DND-41 (cell line): ENCODE measurements around the gene PTPRN2.

Source experiments
- ATAC-seq: fragments of 200-7000 bp; cut with Tn5 transposase; 3 replicates; pipeline ENCODE4 v1.9.1; 2021; ENCODE audit warnings: low read depth; ENCODE audit not compliant: insufficient read depth
- DNase-seq: peaks from one replicate; pipeline ENCODE4 v3.0.0-alpha.2; 2020
- H2AFZ ChIP-seq: 2 replicates; pipeline ENCODE4 v1.6.0; 2012; ENCODE audit warnings: low read depth, low read length
- H3K27ac ChIP-seq: 2 replicates; pipeline ENCODE4 v1.5.1; 2012; ENCODE audit warnings: low read length, inconsistent platforms
- H3K27me3 ChIP-seq: fragments of 200-600 bp; sonication (generic); 2 replicates; pipeline ENCODE4 v1.6.0; 2012; ENCODE audit warnings: low read length, mild to moderate bottlenecking, inconsistent platforms; ENCODE audit not compliant: insufficient read depth, poor library complexity
- H3K36me3 ChIP-seq: 2 replicates; pipeline ENCODE4 v1.5.1; 2012; ENCODE audit warnings: low read length, inconsistent platforms; ENCODE audit not compliant: insufficient read depth
- H3K4me1 ChIP-seq: 2 replicates; pipeline ENCODE4 v1.5.1; 2012; ENCODE audit warnings: mild to moderate bottlenecking, low read length; ENCODE audit not compliant: insufficient read depth
- H3K4me2 ChIP-seq: 2 replicates; pipeline ENCODE4 v1.6.0; 2012; ENCODE audit warnings: mild to moderate bottlenecking, moderate library complexity, low read length, inconsistent platforms; ENCODE audit not compliant: insufficient read depth
- H3K4me3 ChIP-seq, 2 experiments: fragments of 200-600 bp in 1 of 2; shearing (Covaris generic) in 1 of 2; 2 replicates each; pipeline ENCODE4 v1.5.1; 2012 to 2016; ENCODE audit warnings: inconsistent platforms in 2 of 2, low read length in 2 of 2, mild to moderate bottlenecking in 2 of 2, low read depth in 1 of 2, moderate library complexity in 1 of 2
- H3K79me2 ChIP-seq: 2 replicates; pipeline ENCODE4 v1.6.0; 2012; ENCODE audit warnings: low read length, inconsistent platforms; ENCODE audit not compliant: insufficient read depth
- H3K9ac ChIP-seq: 2 replicates; pipeline ENCODE4 v1.6.0; 2012; ENCODE audit warnings: low read depth, mild to moderate bottlenecking, inconsistent platforms, low read length, moderate library complexity
- H3K9me3 ChIP-seq: 2 replicates; pipeline ENCODE4 v1.5.1; 2012; ENCODE audit warnings: low read length, moderate library complexity, mild to moderate bottlenecking, inconsistent platforms; ENCODE audit not compliant: insufficient read depth, severe bottlenecking
- H4K20me1 ChIP-seq: 2 replicates; pipeline ENCODE4 v1.6.0; 2012; ENCODE audit warnings: low read length; ENCODE audit not compliant: insufficient read depth
- EZH2 ChIP-seq: IDR thresholded peaks from 3 replicates; pipeline ENCODE4 v1.6.1; 2012; ENCODE audit warnings: borderline replicate concordance, low read depth, mild to moderate bottlenecking, moderate library complexity, low read length, inconsistent platforms; ENCODE audit not compliant: severe bottlenecking
- TF ChIP-seq, protein P1 (sequence below): IDR thresholded peaks from 2 replicates; pipeline ENCODE4 v1.5.1; 2012; ENCODE audit warnings: borderline replicate concordance, low read length, moderate library complexity, mild to moderate bottlenecking; ENCODE audit not compliant: poor library complexity, severe bottlenecking; ENCODE audit errors: extremely low read depth

Gene PTPRN2

DNA sequence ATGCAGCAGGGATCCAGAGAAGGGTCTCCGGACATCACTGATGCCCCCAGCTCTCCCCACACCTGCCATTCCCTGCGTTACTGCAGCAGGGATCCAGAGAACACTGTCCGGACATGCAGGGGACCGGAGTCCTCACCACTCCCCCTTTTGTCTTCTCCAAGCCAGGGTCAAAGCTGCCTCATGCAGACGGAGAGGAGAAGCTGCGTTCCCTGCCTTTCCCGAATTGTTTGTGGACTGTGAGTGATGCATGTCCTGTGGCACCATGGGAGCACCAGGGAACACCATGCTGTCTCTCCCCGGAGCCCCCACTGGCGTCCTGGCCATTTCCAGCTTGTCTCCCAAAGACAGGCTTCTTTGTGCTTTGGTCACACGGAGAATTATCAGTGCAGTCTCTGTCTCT is 599.7 kb downstream of the PTPRN2 start:
- no peak overlapping the region for H2AFZ ChIP-seq
- no peaks in the 10 kb centered on the region for H3K9me3 ChIP-seq
- TF ChIP-seq, protein P1, sequence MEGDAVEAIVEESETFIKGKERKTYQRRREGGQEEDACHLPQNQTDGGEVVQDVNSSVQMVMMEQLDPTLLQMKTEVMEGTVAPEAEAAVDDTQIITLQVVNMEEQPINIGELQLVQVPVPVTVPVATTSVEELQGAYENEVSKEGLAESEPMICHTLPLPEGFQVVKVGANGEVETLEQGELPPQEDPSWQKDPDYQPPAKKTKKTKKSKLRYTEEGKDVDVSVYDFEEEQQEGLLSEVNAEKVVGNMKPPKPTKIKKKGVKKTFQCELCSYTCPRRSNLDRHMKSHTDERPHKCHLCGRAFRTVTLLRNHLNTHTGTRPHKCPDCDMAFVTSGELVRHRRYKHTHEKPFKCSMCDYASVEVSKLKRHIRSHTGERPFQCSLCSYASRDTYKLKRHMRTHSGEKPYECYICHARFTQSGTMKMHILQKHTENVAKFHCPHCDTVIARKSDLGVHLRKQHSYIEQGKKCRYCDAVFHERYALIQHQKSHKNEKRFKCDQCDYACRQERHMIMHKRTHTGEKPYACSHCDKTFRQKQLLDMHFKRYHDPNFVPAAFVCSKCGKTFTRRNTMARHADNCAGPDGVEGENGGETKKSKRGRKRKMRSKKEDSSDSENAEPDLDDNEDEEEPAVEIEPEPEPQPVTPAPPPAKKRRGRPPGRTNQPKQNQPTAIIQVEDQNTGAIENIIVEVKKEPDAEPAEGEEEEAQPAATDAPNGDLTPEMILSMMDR, result no peak
- TF ChIP-seq EZH2, result no peak
- no peak for ATAC-seq
- no peak overlapping the region for H3K9ac ChIP-seq
- H3K27me3 ChIP-seq, result peaks cover 2% of the 10 kb centered on the region
- no peaks in the 10 kb centered on the region for H4K20me1 ChIP-seq
- no peak overlapping the region for H3K4me2 ChIP-seq
- no peaks in the 10 kb centered on the region for H3K79me2 ChIP-seq
- no peak overlapping the region for H3K27ac ChIP-seq
- DNase-seq, result no peak
- H3K36me3 ChIP-seq, result no peaks in the 10 kb centered on the region
- no peaks in the 10 kb centered on the region for H3K4me1 ChIP-seq
- no peak overlapping the region for H3K4me3 ChIP-seq

DNA sequence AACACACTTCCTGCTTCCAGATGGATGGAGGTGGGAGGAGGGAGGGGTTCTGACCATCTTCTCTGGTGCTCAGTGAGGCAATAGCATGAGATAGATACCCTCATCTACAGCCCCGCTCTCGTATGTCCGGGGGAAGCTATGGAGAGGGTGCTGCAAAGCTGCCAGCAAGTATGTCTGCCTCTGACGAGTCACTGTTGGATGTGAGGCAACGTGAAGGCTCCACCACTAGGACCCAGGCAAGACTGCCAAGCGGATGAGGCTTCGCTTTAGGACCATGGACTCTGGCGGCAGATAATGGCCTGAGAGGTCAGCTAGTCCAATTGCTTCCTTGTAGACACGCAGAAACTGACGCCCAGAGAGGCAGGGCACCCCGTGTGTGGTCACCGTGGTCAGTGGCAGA is 601.6 kb downstream of the PTPRN2 start:
- TF ChIP-seq EZH2, result no peak
- TF ChIP-seq, protein P1, result no peak
- Histone ChIP-seq H3K9ac (no peak overlapping the region), H3K27ac (no peak overlapping the region), H3K4me3 (no peak overlapping the region), H3K27me3 (peaks cover 2% of the 10 kb centered on the region), H3K4me2 (no peak overlapping the region), H3K4me1 (no peaks in the 10 kb centered on the region), H3K79me2 (no peaks in the 10 kb centered on the region), H2AFZ (no peak overlapping the region), H3K9me3 (no peaks in the 10 kb centered on the region), H3K36me3 (no peaks in the 10 kb centered on the region), H4K20me1 (no peaks in the 10 kb centered on the region)
- no peak for ATAC-seq
- no peak for DNase-seq

DNA sequence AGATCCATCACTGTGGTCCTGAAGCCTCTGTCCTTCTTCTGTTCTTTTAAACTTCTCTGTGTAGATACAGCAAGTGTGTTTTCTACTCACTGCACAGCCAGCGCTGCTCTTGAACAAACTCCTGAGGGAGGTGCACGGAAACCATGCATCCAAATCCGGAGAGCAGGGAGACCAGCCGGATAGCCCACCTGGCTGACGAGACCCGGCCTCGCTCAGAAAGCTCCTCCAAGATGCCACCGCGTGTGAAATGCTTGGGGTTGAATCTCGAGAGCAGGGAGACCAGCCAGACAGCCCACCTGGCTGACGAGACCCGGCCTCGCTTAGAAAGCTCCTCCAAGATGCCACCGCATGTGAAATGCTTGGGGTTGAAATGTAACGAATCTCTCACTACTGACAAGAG is 602.0 kb downstream of the PTPRN2 start:
- Histone ChIP-seq H3K36me3 (no peaks in the 10 kb centered on the region), H3K27ac (no peak overlapping the region), H3K4me3 (no peak overlapping the region), H3K4me1 (no peaks in the 10 kb centered on the region), H3K79me2 (no peaks in the 10 kb centered on the region), H3K9me3 (no peaks in the 10 kb centered on the region), H3K4me2 (no peak overlapping the region), H3K9ac (no peak overlapping the region), H3K27me3 (peaks cover 2% of the 10 kb centered on the region), H2AFZ (no peak overlapping the region), H4K20me1 (no peaks in the 10 kb centered on the region)
- TF ChIP-seq, protein P1, result no peak
- no peak for DNase-seq
- ATAC-seq, result no peak

DNA sequence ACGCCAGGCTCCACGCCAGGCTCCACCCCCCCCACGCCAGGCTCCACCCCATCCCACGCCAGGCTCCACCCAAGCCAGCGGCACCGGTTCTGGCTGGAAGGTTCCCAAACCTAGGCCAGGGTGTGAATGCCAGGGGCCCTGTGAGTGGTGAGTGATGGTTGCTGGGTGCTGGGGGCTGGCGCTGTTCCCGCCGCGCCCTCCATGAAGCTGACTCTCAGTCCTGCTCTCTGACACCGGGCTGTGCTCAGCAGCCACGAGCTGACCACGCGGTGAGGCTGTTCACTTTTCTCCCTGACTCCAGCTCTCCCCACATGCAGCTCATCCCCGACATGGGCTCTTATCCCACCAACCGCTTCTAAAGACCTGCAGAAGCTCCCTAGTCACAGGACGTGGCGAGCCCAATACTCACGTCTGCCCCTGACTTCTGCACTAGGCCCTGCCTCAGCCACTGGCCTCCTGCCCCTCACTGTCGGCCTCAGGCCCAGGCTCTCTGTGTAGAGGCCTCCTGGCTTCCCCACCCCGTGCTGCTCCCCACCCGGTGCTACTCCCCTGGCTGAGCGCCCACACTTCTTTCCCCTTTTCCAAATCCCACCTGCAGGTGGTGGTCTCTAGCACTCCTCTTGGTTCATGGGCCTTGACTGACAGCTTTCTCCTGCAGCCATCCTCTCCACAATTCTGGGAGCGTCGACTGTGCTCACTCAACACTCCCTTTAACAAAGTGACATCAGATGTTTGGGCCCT is 603.0 kb downstream of the PTPRN2 start:
- no peak overlapping the region for H3K27ac ChIP-seq
- no peaks in the 10 kb centered on the region for H3K4me1 ChIP-seq
- no peak overlapping the region for H2AFZ ChIP-seq
- TF ChIP-seq, protein P1, result no peak
- TF ChIP-seq EZH2, result no peak
- H3K36me3 ChIP-seq, result no peaks in the 10 kb centered on the region
- no peak overlapping the region for H3K4me2 ChIP-seq
- H3K9me3 ChIP-seq, result no peaks in the 10 kb centered on the region
- ATAC-seq (no peak), DNase-seq (no peak)
- H3K27me3 ChIP-seq, result peaks cover 2% of the 10 kb centered on the region
- H3K79me2 ChIP-seq, result no peaks in the 10 kb centered on the region
- H3K4me3 ChIP-seq, result no peak overlapping the region
- H4K20me1 ChIP-seq, result no peaks in the 10 kb centered on the region
- no peak overlapping the region for H3K9ac ChIP-seq
